ENCODE results near the gene CNBD2. TPM values are rescaled to one million over a fixed set of nuclear protein-coding genes. Genes with fewer than 3 reads are reported as not detected.
"Not testable (repeated sequence)": the region's sequence is repeated elsewhere in the genome, so short reads cannot be mapped to it uniquely, and the experiment has no call there.

The CNBD2 gene
- polyA plus RNA-seq, 1 donor from 2014 or later: 9.5 TPM

- TF ChIP-seq TAF1 (IDR thresholded peaks at IDR 0.05; ENCODE audit: low read depth) (no peak), SMC3 (conservative IDR thresholded peaks at IDR 0.05; ENCODE audit: poor library complexity) (peak; percentile 83), MXI1 (conservative IDR thresholded peaks at IDR 0.05; ENCODE audit: poor library complexity, severe bottlenecking) (no peak), POLR2AphosphoS5 (IDR thresholded peaks at IDR 0.05) (no peak), CTCF (IDR thresholded peaks at IDR 0.05; ENCODE audit: poor library complexity, severe bottlenecking) (peak; percentile 84), RAD21 (conservative IDR thresholded peaks at IDR 0.05) (peak; percentile 79), EP300 (conservative IDR thresholded peaks at IDR 0.05; ENCODE audit: poor library complexity, severe bottlenecking) (no peak), EZH2 (IDR thresholded peaks at IDR 0.05; ENCODE audit: borderline replicate concordance, insufficient read depth, low read length, poor library complexity, severe bottlenecking) (no peak)
- H3F3A ChIP-seq (ENCODE audit: insufficient read depth, low read length, poor library complexity, severe bottlenecking): no peaks in the 10 kb centered on the region
- no peak overlapping the region for H2AFZ ChIP-seq (ENCODE audit: low read depth, low read length)
- no peak overlapping the region for H3K4me2 ChIP-seq (ENCODE audit: low read length)
- H3K27ac ChIP-seq (ENCODE audit: low read length): no peak overlapping the region
- no peaks in the 10 kb centered on the region for H4K20me1 ChIP-seq (ENCODE audit: insufficient read depth)
- no peaks in the 10 kb centered on the region for H3K27me3 ChIP-seq (ENCODE audit: insufficient read depth, low read depth, low read length)
- H3K9me2 ChIP-seq (ENCODE audit: insufficient read depth, low read length): no peaks in the 10 kb centered on the region
- H3K4me3 ChIP-seq (ENCODE audit: low read length): no peak overlapping the region
- no peak overlapping the region for H3K9ac ChIP-seq (ENCODE audit: low read length)
- no peaks in the 10 kb centered on the region for H3K79me2 ChIP-seq (replicated peaks; ENCODE audit: insufficient read depth, low read length)
- no peaks in the 10 kb centered on the region for H3K36me3 ChIP-seq (ENCODE audit: insufficient read depth, low read length)
- no peaks in the 10 kb centered on the region for H3K9me3 ChIP-seq (ENCODE audit: low read length)
Observed at GRCh38 chr20:35992713-35993335, 24.4 kb downstream of the CNBD2 start.

- H3K4me2 ChIP-seq (ENCODE audit: low read length): no peak overlapping the region
- H3K79me2 ChIP-seq (replicated peaks; ENCODE audit: insufficient read depth, low read length): no peaks in the 10 kb centered on the region
- no peaks in the 10 kb centered on the region for H3K9me3 ChIP-seq (ENCODE audit: low read length)
- no peak overlapping the region for H2AFZ ChIP-seq (ENCODE audit: low read depth, low read length)
- H3K9ac ChIP-seq (ENCODE audit: low read length): no peak overlapping the region
- TF ChIP-seq CTCF (IDR thresholded peaks at IDR 0.05; ENCODE audit: poor library complexity, severe bottlenecking) (peak; percentile 92), EZH2 (IDR thresholded peaks at IDR 0.05; ENCODE audit: borderline replicate concordance, insufficient read depth, low read length, poor library complexity, severe bottlenecking) (no peak), SMC3 (conservative IDR thresholded peaks at IDR 0.05; ENCODE audit: poor library complexity) (peak; percentile 95), RAD21 (conservative IDR thresholded peaks at IDR 0.05) (peak; percentile 86), POLR2AphosphoS5 (IDR thresholded peaks at IDR 0.05) (no peak)
- H3F3A ChIP-seq (ENCODE audit: insufficient read depth, low read length, poor library complexity, severe bottlenecking): no peaks in the 10 kb centered on the region
- H3K27ac ChIP-seq (ENCODE audit: low read length): no peak overlapping the region
- H4K20me1 ChIP-seq (ENCODE audit: insufficient read depth): no peaks in the 10 kb centered on the region
- H3K4me3 ChIP-seq (ENCODE audit: low read length): no peak overlapping the region
- no peaks in the 10 kb centered on the region for H3K27me3 ChIP-seq (ENCODE audit: insufficient read depth, low read depth, low read length)
- H3K9me2 ChIP-seq (ENCODE audit: insufficient read depth, low read length): no peaks in the 10 kb centered on the region
- H3K36me3 ChIP-seq (ENCODE audit: insufficient read depth, low read length): no peaks in the 10 kb centered on the region
Observed at GRCh38 chr20:35994994-35995453, 26.6 kb downstream of the CNBD2 start.

DNA sequence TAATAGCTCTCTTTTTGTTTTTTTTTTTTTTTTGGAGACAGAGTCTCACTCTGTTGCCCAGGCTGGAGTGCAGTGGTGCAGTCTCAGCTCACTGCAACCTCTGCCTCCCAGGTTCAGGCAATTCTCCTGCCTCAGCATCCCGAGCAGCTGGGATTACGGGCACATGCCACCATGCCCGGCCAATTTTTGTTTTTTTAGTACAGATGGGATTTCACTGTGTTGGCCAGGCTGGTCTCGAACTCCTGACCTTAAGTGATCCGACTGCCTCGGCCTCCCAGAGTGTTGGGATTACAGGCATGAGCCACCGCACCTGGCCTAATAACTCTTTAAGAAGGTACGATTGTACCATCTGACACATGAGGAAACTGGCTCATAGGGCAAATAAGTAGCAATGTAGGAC lies 28.1 kb downstream of the CNBD2 start:
- not testable (repeated sequence) for H3K36me3 ChIP-seq (ENCODE audit: insufficient read depth, low read length); H4K20me1 ChIP-seq (ENCODE audit: insufficient read depth); H3K27ac ChIP-seq (ENCODE audit: low read length); H2AFZ ChIP-seq (ENCODE audit: low read depth, low read length); H3K4me2 ChIP-seq (ENCODE audit: low read length); H3K27me3 ChIP-seq (ENCODE audit: insufficient read depth, low read depth, low read length); H3F3A ChIP-seq (ENCODE audit: insufficient read depth, low read length, poor library complexity, severe bottlenecking); H3K79me2 ChIP-seq (replicated peaks; ENCODE audit: insufficient read depth, low read length); H3K9me2 ChIP-seq (ENCODE audit: insufficient read depth, low read length); H3K4me3 ChIP-seq (ENCODE audit: low read length); H3K9me3 ChIP-seq (ENCODE audit: low read length); H3K9ac ChIP-seq (ENCODE audit: low read length)

- H4K20me1 ChIP-seq (ENCODE audit: insufficient read depth); H3K79me2 ChIP-seq (replicated peaks; ENCODE audit: insufficient read depth, low read length); H3K4me3 ChIP-seq (ENCODE audit: low read length); H3K27me3 ChIP-seq (ENCODE audit: insufficient read depth, low read depth, low read length); H3K9me2 ChIP-seq (ENCODE audit: insufficient read depth, low read length); H3K4me2 ChIP-seq (ENCODE audit: low read length); H3K36me3 ChIP-seq (ENCODE audit: insufficient read depth, low read length); H3K9me3 ChIP-seq (ENCODE audit: low read length); H2AFZ ChIP-seq (ENCODE audit: low read depth, low read length); H3F3A ChIP-seq (ENCODE audit: insufficient read depth, low read length, poor library complexity, severe bottlenecking); H3K27ac ChIP-seq (ENCODE audit: low read length); H3K9ac ChIP-seq (ENCODE audit: low read length): not testable (repeated sequence)
Observed at GRCh38 chr20:36001331-36001730, 32.9 kb downstream of the CNBD2 start.

Data from neural cell (in vitro differentiated cells).